Prostate gland (tissue), 2 donors: ENCODE measurements around the gene ACVR1.

ENCODE experiments used
- CTCF ChIP-seq, 4 experiments: fragments of 200-600 bp in 2 of 4; fragments of 450-650 bp in 2 of 4; sonication (generic) in 2 of 4; IDR thresholded peaks; 1 replicate in 3 of 4; 2 replicates in 1 of 4; pipeline ENCODE4 v1.5.1; 2016 to 2019; ENCODE audit warnings: antibody characterized with exemption in 4 of 4, mild to moderate bottlenecking in 2 of 4, moderate library complexity in 2 of 4
- POLR2AphosphoS5 ChIP-seq: sonication (generic); formaldehyde crosslinking; IDR thresholded peaks from one replicate; pipeline ENCODE4 v1.6.1; 2017; ENCODE audit warnings: antibody characterized with exemption

- TF ChIP-seq CTCF (IDR thresholded peaks at IDR 0.05), result no peak
- no peak for TF ChIP-seq POLR2AphosphoS5
Measured at GRCh38 chr2:157833721-157834120, 42.4 kb downstream of the ACVR1 start.
